Heart right ventricle (tissue), 16 donors: ENCODE data around the gene PCDH15. TPM values are rescaled to one million over a fixed set of nuclear protein-coding genes. Genes with fewer than 3 reads are reported as not detected.

Source experiments
- ATAC-seq, 8 donors: fragments of 200-7000 bp; cut with Tn5 transposase; one replicate each; pipeline ENCODE4 v1.9.1; 2020; ENCODE audit warnings: mild to moderate bottlenecking in 8 of 8, moderate library complexity in 8 of 8, moderate number of reproducible peaks in 1 of 8
- DNase-seq, 2 donors: peaks; one replicate each; pipeline ENCODE4 v3.0.0-alpha.2; 2020
- H3K27ac ChIP-seq, 10 donors: fragments of 200-600 bp; sonication (generic) in 2 of 10; one replicate each; pipeline versions ENCODE4 v1.5.0 to v1.8.0; 2020 to 2022; ENCODE audit warnings: mild to moderate bottlenecking in 3 of 10
- H3K27me3 ChIP-seq, 7 donors: fragments of 200-600 bp; one replicate each; pipeline ENCODE4 v1.8.0; 2021 to 2022; ENCODE audit warnings: mild to moderate bottlenecking in 2 of 7
- H3K36me3 ChIP-seq, 9 donors: fragments of 200-600 bp; sonication (generic) in 1 of 9; one replicate each; pipeline versions ENCODE4 v1.5.0 to v1.8.0; 2020 to 2022; ENCODE audit warnings: mild to moderate bottlenecking in 2 of 9
- H3K4me1 ChIP-seq, 9 donors: fragments of 200-600 bp; sonication (generic) in 1 of 9; one replicate each; pipeline versions ENCODE4 v1.5.0 to v1.8.0; 2020 to 2022; ENCODE audit warnings: mild to moderate bottlenecking in 4 of 9
- H3K4me3 ChIP-seq, 10 donors: fragments of 200-600 bp; sonication (generic) in 2 of 10; one replicate each; pipeline versions ENCODE4 v1.5.0 to v1.8.0; 2020 to 2022; ENCODE audit warnings: mild to moderate bottlenecking in 7 of 10, moderate library complexity in 2 of 10
- H3K9me3 ChIP-seq, 11 donors: fragments of 200-600 bp in 10 of 11; sonication (generic) in 2 of 11; one replicate each; pipeline versions ENCODE4 v1.5.0 to v1.8.0; 2013 to 2022; ENCODE audit warnings: mild to moderate bottlenecking in 2 of 11, control low read depth in 1 of 11, moderate library complexity in 1 of 11
- CTCF ChIP-seq, 9 donors: fragments of 200-600 bp; sonication (generic) in 2 of 9; IDR thresholded peaks; one replicate each; pipeline versions ENCODE4 v1.5.0 to v1.8.0; 2021 to 2022; ENCODE audit warnings: antibody characterized with exemption in 9 of 9, mild to moderate bottlenecking in 5 of 9, moderate library complexity in 1 of 9
- WGBS, 2 donors: extraction: QIAGEN DNeasy Blood & Tissue Kit; methylation state at CpG; one replicate each; pipeline ENCODE4 v1.1.7; 2013; ENCODE audit warnings: inconsistent platforms in 1 of 2; 5-methylcytosine and 5-hydroxymethylcytosine counted together
- intact Hi-C, 10 donors: fragments of 100-400 bp; cut with DNase I; formaldehyde crosslinking; loops; one replicate each; pipeline versions ENCODE4 v1.11.1 to v1.14.2; 2022
- polyA plus RNA-seq, 2 donors: library from polyadenylated mRNA; stranded (reverse); fragments of 200-250 nt; gene quantifications; one replicate each; pipeline ENCODE4 v1.2.3, GENCODE V29; 2013
- total RNA-seq, 10 donors: library from RNA; stranded (reverse); fragmentation: NEBNext Ultra II Directional in 3 of 10; extraction: Animal tissue kit (Norgen Biotek cat#: 25700) in 3 of 10; gene quantifications; one replicate each; pipeline versions ENCODE4 v1.2.1 to v1.2.4, GENCODE V29; 2021 to 2023
- donor health status: Arrhythmogenic right ventricular cardiomyopathy.
- donor health status: ischemic (EF 13 %, LVEDD 7.1; RV severe dilation, severe dysfunction).
- donor health status: healthy with polysubstance abuse.
- donor health status: DM: no; HTN: yes; CAD: no.
- donor health status: DM: no; HTN: no; CAD: no.
- donor health status: ischemic (EF 25% LVEDD 6.9; RV normal size, moderate dysfunction).
- donor health status: ischemic (EF 25% LVEDD 5.7; RV mildly dilated, moderate dysfunction).
- donor health status: healthy.
- donor health status: DM: yes; HTN: yes; CAD: no.
- donor health status: Ischemic cardiomyopathy.
- donor health status: ischemic (EF 35%, LVEDD 5.7; RV mildly dilated, moderate dysfunction).
- donor health status: nonischemic (EF 11% LVEDD 7.7; RV severe dilation, severe dysfunction).
- donor health status: DM: yes; HTN: yes; CAD: no.
- donor health status: PGD.
- donor health status: ischemic (EF 29% LVEDD 5.4; RV normal size, mild dysfunction).
- donor health status: nonischemic (EF 23%, LVEDD 6.1; RV moderate dilation, normal function).

Gene PCDH15
- total and polyA plus RNA-seq, 12 donors, result 0.05 to 1.00 (median 0.34) TPM

- no peak for ATAC-seq
- DNase-seq, result no peak
- no peaks in the 10 kb centered on the region for H3K36me3 ChIP-seq
- H3K4me3 ChIP-seq, result no peak overlapping the region
- H3K27ac ChIP-seq, result no peak overlapping the region
- H3K27me3 ChIP-seq, result no peaks in the 10 kb centered on the region
- no peaks in the 10 kb centered on the region for H3K9me3 ChIP-seq
- intact Hi-C loops, result no loop called here
- WGBS, 2 donors, result 82 to 94% methylated on average over 1 of the region's 1 CpG
- no peak for TF ChIP-seq CTCF (IDR thresholded peaks at IDR 0.05)
- no peaks in the 10 kb centered on the region for H3K4me1 ChIP-seq
These were observed 964.4 kb downstream of the PCDH15 start for GRCh38 chr10:53836638-53837037.

DNA sequence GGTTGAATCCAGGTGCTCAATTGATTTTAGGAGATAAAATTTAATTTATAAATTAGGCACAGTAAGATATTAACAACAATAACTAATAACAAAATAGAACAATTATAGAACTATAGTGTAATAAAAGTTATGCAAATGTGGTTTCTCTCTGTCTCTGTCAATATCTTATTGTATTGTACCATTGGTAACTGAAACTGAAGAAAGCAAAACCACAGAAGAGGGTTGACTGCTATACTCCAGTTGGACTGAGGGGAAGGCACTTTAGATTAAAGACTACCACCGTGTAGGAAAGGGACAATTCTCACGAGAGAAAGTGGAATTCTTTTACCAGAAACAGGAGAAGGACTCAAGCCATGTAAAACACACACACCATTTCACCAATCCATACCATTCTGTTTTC, 967.1 kb downstream of the PCDH15 start:
- Histone ChIP-seq H3K36me3 (no peaks in the 10 kb centered on the region), H3K27me3 (no peaks in the 10 kb centered on the region), H3K4me3 (no peak overlapping the region), H3K27ac (no peak overlapping the region), H3K9me3 (no peaks in the 10 kb centered on the region), H3K4me1 (no peaks in the 10 kb centered on the region)
- ATAC-seq, result no peak
- TF ChIP-seq CTCF (IDR thresholded peaks at IDR 0.05), result no peak
- 46 to 61% methylated on average over 2 of the region's 2 CpGs for WGBS, 2 donors
- DNase-seq, result no peak
- intact Hi-C loops, result no loop called here

GRCh38 chr10:53827261-53827660, 973.8 kb downstream of the PCDH15 start:
- no peak overlapping the region for H3K4me3 ChIP-seq
- TF ChIP-seq CTCF (IDR thresholded peaks at IDR 0.05), result no peak
- H3K4me1 ChIP-seq, result no peaks in the 10 kb centered on the region
- no peak overlapping the region for H3K27ac ChIP-seq
- DNase-seq, result no peak
- no peaks in the 10 kb centered on the region for H3K36me3 ChIP-seq
- WGBS, 2 donors, result 91 to 93% methylated on average over 15 of the region's 15 CpGs
- no peaks in the 10 kb centered on the region for H3K9me3 ChIP-seq
- intact Hi-C loops, result no loop called here
- ATAC-seq, result no peak
- no peaks in the 10 kb centered on the region for H3K27me3 ChIP-seq

DNA sequence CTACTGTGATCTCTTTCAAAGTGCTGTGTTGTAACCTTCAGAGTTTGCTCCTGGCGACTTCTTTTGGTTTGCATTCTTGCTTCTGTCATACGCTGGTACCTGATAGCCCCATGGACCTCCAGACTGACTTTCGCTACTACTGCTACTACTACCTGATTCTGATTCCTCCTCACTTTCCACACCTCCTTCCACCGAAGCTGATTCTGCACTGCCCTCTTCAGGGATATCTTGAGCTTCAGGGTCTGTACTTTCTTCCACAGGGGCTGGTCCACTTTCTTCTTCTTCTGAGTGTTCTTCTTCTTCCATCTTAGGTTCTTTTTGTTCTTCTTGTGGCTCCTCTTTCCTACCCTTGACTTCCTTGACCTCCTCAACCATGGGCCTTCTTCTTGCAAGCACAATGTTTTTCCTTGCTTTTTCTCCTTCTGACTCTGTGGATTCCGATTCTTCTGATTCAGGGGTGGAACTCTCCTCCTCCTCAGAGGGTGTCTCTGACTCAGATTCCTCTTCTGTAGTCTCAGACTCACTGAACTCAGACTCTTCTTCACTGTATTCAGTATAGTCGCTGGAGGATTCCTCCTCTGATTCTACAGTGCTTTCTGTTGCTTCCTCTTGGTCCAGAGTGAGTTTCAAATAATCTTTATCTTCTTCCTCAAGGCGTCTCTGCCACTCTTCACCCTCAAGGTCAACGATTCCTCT, 992.2 kb downstream of the PCDH15 start:
- no peaks in the 10 kb centered on the region for H3K4me1 ChIP-seq
- no peaks in the 10 kb centered on the region for H3K27me3 ChIP-seq
- H3K9me3 ChIP-seq, result no peaks in the 10 kb centered on the region
- no peak overlapping the region for H3K27ac ChIP-seq
- no peaks in the 10 kb centered on the region for H3K36me3 ChIP-seq
- H3K4me3 ChIP-seq, result no peak overlapping the region
- no peak for TF ChIP-seq CTCF (IDR thresholded peaks at IDR 0.05)
- 63 to 73% methylated on average over 8 of the region's 8 CpGs for WGBS, 2 donors
- DNase-seq (no peak), ATAC-seq (no peak)
- intact Hi-C loops, result no loop called here
